Renal cortex interstitium (tissue), 11 donors: ENCODE measurements around the gene NDUFAF5. TPM values are rescaled to one million over a fixed set of nuclear protein-coding genes. Genes with fewer than 3 reads are reported as not detected.

ENCODE experiments used
- DNase-seq, 11 donors: peaks; one replicate each; pipeline ENCODE4 v3.0.0-alpha.2; 2013; ENCODE audit warnings: low read depth in 9 of 11, low spot score in 4 of 11; ENCODE audit errors: extremely low read depth in 1 of 11
- polyA plus RNA-seq, 3 donors: library from polyadenylated mRNA; unstranded; fragments of 120-200 nt; gene quantifications; one replicate each; pipeline ENCODE4 v1.2.1, GENCODE V29; 2013; ENCODE audit not compliant: insufficient read length in 3 of 3

The NDUFAF5 gene
- polyA plus RNA-seq, 3 donors = 22.8 to 34.2 (median 32.1) TPM

- no peak for DNase-seq
Measured at GRCh38 chr20:13809373-13809772, 24.5 kb downstream of the NDUFAF5 start.

- no peak for DNase-seq
Measured at GRCh38 chr20:13809855-13810254, 25.0 kb downstream of the NDUFAF5 start.

- no peak for DNase-seq
Measured at GRCh38 chr20:13810446-13810845, 25.6 kb downstream of the NDUFAF5 start.

- no peak for DNase-seq
Measured at GRCh38 chr20:13813910-13814309, 29.1 kb downstream of the NDUFAF5 start.

- DNase-seq = no peak
Measured at GRCh38 chr20:13814672-13815071, 29.8 kb downstream of the NDUFAF5 start.

- no peak for DNase-seq
Measured at GRCh38 chr20:13816757-13817156, 31.9 kb downstream of the NDUFAF5 start.

GRCh38 chr20:13817342-13817741 lies 32.5 kb downstream of the NDUFAF5 start:
- no peak for DNase-seq

GRCh38 chr20:13819885-13820645 lies 35.2 kb downstream of the NDUFAF5 start:
- DNase-seq = peak in 10 of 11 donors; percentile 24 to 57 (median 42)

- DNase-seq = no peak
Measured at GRCh38 chr20:13821876-13822275, 37.0 kb downstream of the NDUFAF5 start.

- DNase-seq = no peak
Measured at GRCh38 chr20:13822459-13822858, 37.6 kb downstream of the NDUFAF5 start.

- no peak for DNase-seq
Measured at GRCh38 chr20:13824459-13824858, 39.6 kb downstream of the NDUFAF5 start.

GRCh38 chr20:13825465-13825864 lies 40.6 kb downstream of the NDUFAF5 start:
- no peak for DNase-seq

- no peak for DNase-seq
Measured at GRCh38 chr20:13831476-13831875, 46.6 kb downstream of the NDUFAF5 start.

GRCh38 chr20:13838664-13839063 lies 53.8 kb downstream of the NDUFAF5 start:
- no peak for DNase-seq

GRCh38 chr20:13839421-13840092 lies 54.7 kb downstream of the NDUFAF5 start:
- DNase-seq = no peak

GRCh38 chr20:13840093-13840465 lies 55.3 kb downstream of the NDUFAF5 start:
- DNase-seq = no peak

GRCh38 chr20:13841206-13841605 lies 56.4 kb downstream of the NDUFAF5 start:
- no peak for DNase-seq

- no peak for DNase-seq
Measured at GRCh38 chr20:13844296-13844695, 59.5 kb downstream of the NDUFAF5 start.

GRCh38 chr20:13851279-13851678 lies 66.5 kb downstream of the NDUFAF5 start:
- DNase-seq = no peak

GRCh38 chr20:13852306-13852705 lies 67.5 kb downstream of the NDUFAF5 start:
- DNase-seq = no peak

GRCh38 chr20:13855613-13856012 lies 70.8 kb downstream of the NDUFAF5 start:
- DNase-seq = no peak
